Duodenal mucosa (tissue), 2 donors: ENCODE data around the gene BRCA2.

Experiments
- H3K27ac ChIP-seq: one replicate; pipeline ENCODE4 v1.7.0; 2013; ENCODE audit warnings: low read depth, low read length
- H3K27me3 ChIP-seq, 2 donors: one replicate each; pipeline ENCODE4 v1.7.0; 2013; ENCODE audit warnings: low read length in 2 of 2, control low read depth in 1 of 2; ENCODE audit not compliant: insufficient read depth in 2 of 2, control insufficient read depth in 1 of 2
- H3K36me3 ChIP-seq, 2 donors: one replicate each; pipeline ENCODE4 v1.7.0; 2013; ENCODE audit warnings: low read length in 2 of 2, control low read depth in 1 of 2; ENCODE audit not compliant: insufficient read depth in 2 of 2, control insufficient read depth in 1 of 2
- H3K4me1 ChIP-seq, 2 donors: one replicate each; pipeline ENCODE4 v1.7.0; 2013; ENCODE audit warnings: low read length in 2 of 2, control low read depth in 1 of 2; ENCODE audit not compliant: insufficient read depth in 2 of 2, control insufficient read depth in 1 of 2
- H3K4me3 ChIP-seq, 2 donors: one replicate each; pipeline ENCODE4 v1.7.0; 2013; ENCODE audit warnings: low read length in 2 of 2, low read depth in 1 of 2
- H3K9ac ChIP-seq, 2 donors: one replicate each; pipeline ENCODE4 v1.7.0; 2013; ENCODE audit warnings: low read length in 2 of 2, low read depth in 1 of 2
- H3K9me3 ChIP-seq, 2 donors: one replicate each; pipeline ENCODE4 v1.7.0; 2013; ENCODE audit warnings: low read length in 2 of 2, control low read depth in 1 of 2; ENCODE audit not compliant: control insufficient read depth in 1 of 2

Gene BRCA2

GRCh38 chr13:32408296-32409000 lies 93.1 kb downstream of the BRCA2 start:
- Histone ChIP-seq H3K4me3 (no peak overlapping the region), H3K36me3 (peaks cover 11 to 22% of the 10 kb centered on the region in 2 donors), H3K9me3 (no peaks in the 10 kb centered on the region), H3K27me3 (no peaks in the 10 kb centered on the region), H3K27ac (no peak overlapping the region), H3K9ac (no peak overlapping the region), H3K4me1 (no peaks in the 10 kb centered on the region)

GRCh38 chr13:32409001-32409313 lies 93.6 kb downstream of the BRCA2 start:
- H3K9me3 ChIP-seq, result no peaks in the 10 kb centered on the region
- no peak overlapping the region for H3K9ac ChIP-seq
- no peaks in the 10 kb centered on the region for H3K27me3 ChIP-seq
- H3K27ac ChIP-seq, result no peak overlapping the region
- no peaks in the 10 kb centered on the region for H3K4me1 ChIP-seq
- H3K36me3 ChIP-seq, result peaks cover 7 to 21% of the 10 kb centered on the region in 2 donors
- H3K4me3 ChIP-seq, result no peak overlapping the region

GRCh38 chr13:32409561-32410421 lies 94.5 kb downstream of the BRCA2 start:
- no peak overlapping the region for H3K9ac ChIP-seq
- H3K4me3 ChIP-seq, result no peak overlapping the region
- no peaks in the 10 kb centered on the region for H3K27me3 ChIP-seq
- no peaks in the 10 kb centered on the region for H3K9me3 ChIP-seq
- no peaks in the 10 kb centered on the region for H3K4me1 ChIP-seq
- H3K36me3 ChIP-seq, result peaks cover 5 to 19% of the 10 kb centered on the region in 2 donors
- no peak overlapping the region for H3K27ac ChIP-seq

- peaks cover 0 to 3% of the 10 kb centered on the region in 2 donors for H3K4me1 ChIP-seq
- H3K27ac ChIP-seq, result no peak overlapping the region
- H3K27me3 ChIP-seq, result no peaks in the 10 kb centered on the region
- no peak overlapping the region for H3K4me3 ChIP-seq
- peaks cover 0 to under 1% of the 10 kb centered on the region in 2 donors for H3K36me3 ChIP-seq
- H3K9ac ChIP-seq, result no peak overlapping the region
- no peaks in the 10 kb centered on the region for H3K9me3 ChIP-seq
Measured at GRCh38 chr13:32413284-32413683, 98.0 kb downstream of the BRCA2 start.

- peaks cover 0 to 3% of the 10 kb centered on the region in 2 donors for H3K4me1 ChIP-seq
- no peaks in the 10 kb centered on the region for H3K27me3 ChIP-seq
- no peak overlapping the region for H3K9ac ChIP-seq
- no peak overlapping the region for H3K4me3 ChIP-seq
- no peak overlapping the region for H3K27ac ChIP-seq
- no peaks in the 10 kb centered on the region for H3K36me3 ChIP-seq
- peaks cover 1 to 2% of the 10 kb centered on the region in 2 donors for H3K9me3 ChIP-seq
Measured at GRCh38 chr13:32414580-32414979, 99.3 kb downstream of the BRCA2 start.

GRCh38 chr13:32415019-32415418 lies 99.7 kb downstream of the BRCA2 start:
- Histone ChIP-seq H3K27me3 (no peaks in the 10 kb centered on the region), H3K27ac (no peak overlapping the region), H3K4me1 (peaks cover 0 to 3% of the 10 kb centered on the region in 2 donors)

GRCh38 chr13:32417995-32418394 lies 102.7 kb downstream of the BRCA2 start:
- Histone ChIP-seq H3K4me1 (peaks cover 0 to 3% of the 10 kb centered on the region in 2 donors), H3K27me3 (no peaks in the 10 kb centered on the region), H3K27ac (no peak overlapping the region), H3K36me3 (peaks cover 6 to 10% of the 10 kb centered on the region in 2 donors), H3K9ac (no peak overlapping the region), H3K4me3 (no peak overlapping the region), H3K9me3 (peaks cover 6% of the 10 kb centered on the region in 2 donors)

More at GRCh38 chr13:32415019-32415418, 99.7 kb downstream of the BRCA2 start:
- Histone ChIP-seq H3K4me3 (no peak overlapping the region), H3K9ac (no peak overlapping the region), H3K9me3 (peaks cover 6% of the 10 kb centered on the region in 2 donors), H3K36me3 (peaks cover 4% of the 10 kb centered on the region in 2 donors)

GRCh38 chr13:32419862-32420261 lies 104.6 kb downstream of the BRCA2 start:
- no peak overlapping the region for H3K9ac ChIP-seq
- H3K36me3 ChIP-seq, result peaks cover 6 to 10% of the 10 kb centered on the region in 2 donors

GRCh38 chr13:32423592-32423991 lies 108.3 kb downstream of the BRCA2 start:
- H3K27me3 ChIP-seq, result no peaks in the 10 kb centered on the region
- peaks cover 7 to 20% of the 10 kb centered on the region in 2 donors for H3K4me1 ChIP-seq
- H3K4me3 ChIP-seq, result no peak overlapping the region
- peaks cover 6 to 10% of the 10 kb centered on the region in 2 donors for H3K36me3 ChIP-seq
- no peak overlapping the region for H3K9ac ChIP-seq
- H3K9me3 ChIP-seq, result peaks cover 6% of the 10 kb centered on the region in 2 donors
- H3K27ac ChIP-seq, result no peak overlapping the region

More at GRCh38 chr13:32419862-32420261, 104.6 kb downstream of the BRCA2 start:
- Histone ChIP-seq H3K4me1 (peaks cover 0 to 3% of the 10 kb centered on the region in 2 donors), H3K4me3 (no peak overlapping the region), H3K27ac (no peak overlapping the region), H3K27me3 (no peaks in the 10 kb centered on the region), H3K9me3 (peaks cover 6% of the 10 kb centered on the region in 2 donors)

- H3K4me3 ChIP-seq, result no peak overlapping the region
Measured at GRCh38 chr13:32425158-32425557, 109.8 kb downstream of the BRCA2 start.

More at GRCh38 chr13:32425158-32425557, 109.8 kb downstream of the BRCA2 start:
- Histone ChIP-seq H3K9me3 (no peaks in the 10 kb centered on the region), H3K27ac (no peak overlapping the region), H3K9ac (peak overlapping the region in 1 of 2 donors; percentile 22), H3K36me3 (peaks cover under 1 to 4% of the 10 kb centered on the region in 2 donors), H3K4me1 (peaks cover 13 to 30% of the 10 kb centered on the region in 2 donors), H3K27me3 (no peaks in the 10 kb centered on the region)
